Esophagus squamous epithelium (tissue), 4 donors: ENCODE results near the gene CARS2.

Experiments
- POLR2A ChIP-seq, 4 donors: fragments of 450-650 bp; IDR thresholded peaks; one replicate each; pipeline ENCODE4 v1.6.1; 2017; ENCODE audit warnings: antibody characterized with exemption in 4 of 4, mild to moderate bottlenecking in 4 of 4, moderate library complexity in 3 of 4
- TF ChIP-seq, protein P1 (sequence below), 6 experiments: fragments of 450-650 bp in 4 of 6; fragments of 200-600 bp in 2 of 6; sonication (generic) in 2 of 6; IDR thresholded peaks; one replicate each; pipeline ENCODE4 v1.5.1; 2016 to 2019; ENCODE audit warnings: antibody characterized with exemption in 6 of 6, mild to moderate bottlenecking in 4 of 6, moderate library complexity in 4 of 6

DNA sequence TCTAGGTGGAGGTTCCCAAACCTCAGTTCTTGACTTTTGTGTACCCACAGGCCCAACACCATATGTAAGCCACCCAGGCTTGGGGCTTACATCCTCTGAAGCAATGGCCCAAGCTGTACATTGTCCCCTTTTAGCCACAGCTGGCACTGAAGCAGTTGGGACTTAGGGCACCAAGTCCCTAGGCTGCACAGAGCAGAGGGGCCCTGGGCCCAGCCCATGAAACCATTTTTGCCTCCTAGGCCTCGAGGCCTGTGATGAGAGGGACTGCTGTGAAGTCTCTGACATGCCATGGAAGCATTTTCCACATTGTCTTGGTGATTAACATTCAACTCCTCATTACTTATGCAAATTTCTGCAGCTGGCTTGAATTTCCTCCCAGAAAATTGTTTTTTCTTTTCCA, 37.8 kb upstream of the CARS2 start:
- TF ChIP-seq, protein P1, sequence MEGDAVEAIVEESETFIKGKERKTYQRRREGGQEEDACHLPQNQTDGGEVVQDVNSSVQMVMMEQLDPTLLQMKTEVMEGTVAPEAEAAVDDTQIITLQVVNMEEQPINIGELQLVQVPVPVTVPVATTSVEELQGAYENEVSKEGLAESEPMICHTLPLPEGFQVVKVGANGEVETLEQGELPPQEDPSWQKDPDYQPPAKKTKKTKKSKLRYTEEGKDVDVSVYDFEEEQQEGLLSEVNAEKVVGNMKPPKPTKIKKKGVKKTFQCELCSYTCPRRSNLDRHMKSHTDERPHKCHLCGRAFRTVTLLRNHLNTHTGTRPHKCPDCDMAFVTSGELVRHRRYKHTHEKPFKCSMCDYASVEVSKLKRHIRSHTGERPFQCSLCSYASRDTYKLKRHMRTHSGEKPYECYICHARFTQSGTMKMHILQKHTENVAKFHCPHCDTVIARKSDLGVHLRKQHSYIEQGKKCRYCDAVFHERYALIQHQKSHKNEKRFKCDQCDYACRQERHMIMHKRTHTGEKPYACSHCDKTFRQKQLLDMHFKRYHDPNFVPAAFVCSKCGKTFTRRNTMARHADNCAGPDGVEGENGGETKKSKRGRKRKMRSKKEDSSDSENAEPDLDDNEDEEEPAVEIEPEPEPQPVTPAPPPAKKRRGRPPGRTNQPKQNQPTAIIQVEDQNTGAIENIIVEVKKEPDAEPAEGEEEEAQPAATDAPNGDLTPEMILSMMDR (IDR thresholded peaks at IDR 0.05), result no peak
- TF ChIP-seq POLR2A (IDR thresholded peaks at IDR 0.05), result no peak
